SJSA1 (cell line): ENCODE results near the gene PTPRT. TPM values are rescaled to one million over a fixed set of nuclear protein-coding genes. Genes with fewer than 3 reads are reported as not detected.

Experiments
- DNase-seq, 2 experiments: peaks; one replicate each; pipeline ENCODE4 v3.0.0-alpha.2; 2015 to 2020; ENCODE audit warnings: low spot score in 2 of 2, low read depth in 1 of 2
- H3K27ac ChIP-seq: fragments of 250-450 bp; sonication (Bioruptor Pico); 2 replicates; pipeline ENCODE4 v1.5.1; 2020; ENCODE audit warnings: mild to moderate bottlenecking, moderate library complexity
- H3K27me3 ChIP-seq: fragments of 250-450 bp; sonication (Bioruptor Pico); replicated peaks from 2 replicates; pipeline ENCODE4 v1.5.1; 2020; ENCODE audit warnings: mild to moderate bottlenecking, moderate library complexity
- H3K36me3 ChIP-seq: fragments of 250-450 bp; sonication (Bioruptor Pico); 2 replicates; pipeline ENCODE4 v1.5.1; 2020; ENCODE audit warnings: mild to moderate bottlenecking
- H3K4me1 ChIP-seq: fragments of 250-450 bp; sonication (Bioruptor Pico); replicated peaks from 2 replicates; pipeline ENCODE4 v1.6.1; 2021; ENCODE audit warnings: mild to moderate bottlenecking
- H3K4me3 ChIP-seq: fragments of 250-450 bp; sonication (Bioruptor Pico); 2 replicates; pipeline ENCODE4 v1.5.1; 2020; ENCODE audit warnings: mild to moderate bottlenecking
- H3K9me3 ChIP-seq: fragments of 250-450 bp; sonication (Bioruptor Pico); replicated peaks from 2 replicates; pipeline ENCODE4 v1.5.1; 2020; ENCODE audit warnings: mild to moderate bottlenecking
- total RNA-seq: library from RNA; depleted of rRNA; stranded (reverse); fragments of >200 nt; shearing (Covaris generic); gene quantifications from 2 replicates; pipeline ENCODE4 v1.2.3, GENCODE V29; 2014

PTPRT gene
- total RNA-seq, 1 experiment from 2014 or later = not detected

- Histone ChIP-seq H3K36me3 (no peaks in the 10 kb centered on the region), H3K9me3 (no peaks in the 10 kb centered on the region; the same call in 1 of the 2 replicates), H3K4me3 (no peak overlapping the region), H3K4me1 (no peaks in the 10 kb centered on the region), H3K27ac (no peak overlapping the region), H3K27me3 (no peaks in the 10 kb centered on the region)
- DNase-seq = no peak
These were observed 759.8 kb downstream of the PTPRT start for GRCh38 chr20:42429761-42430458.

GRCh38 chr20:42419814-42420532 is 769.7 kb downstream of the PTPRT start:
- H3K27ac ChIP-seq = no peak overlapping the region
- H3K4me3 ChIP-seq = no peak overlapping the region

GRCh38 chr20:42406826-42407225 is 782.9 kb downstream of the PTPRT start:
- H3K36me3 ChIP-seq = no peaks in the 10 kb centered on the region
- no peak overlapping the region for H3K4me3 ChIP-seq
- no peaks in the 10 kb centered on the region for H3K27me3 ChIP-seq
- no peak overlapping the region for H3K27ac ChIP-seq
- no peak for DNase-seq
- no peaks in the 10 kb centered on the region for H3K9me3 ChIP-seq
- H3K4me1 ChIP-seq = no peaks in the 10 kb centered on the region

More at GRCh38 chr20:42419814-42420532, 769.7 kb downstream of the PTPRT start:
- H3K36me3 ChIP-seq = no peaks in the 10 kb centered on the region
- H3K27me3 ChIP-seq = no peaks in the 10 kb centered on the region
- H3K9me3 ChIP-seq = no peaks in the 10 kb centered on the region
- no peak for DNase-seq
- H3K4me1 ChIP-seq = no peaks in the 10 kb centered on the region

GRCh38 chr20:42402455-42402854 is 787.3 kb downstream of the PTPRT start:
- Histone ChIP-seq H3K36me3 (no peaks in the 10 kb centered on the region), H3K27ac (no peak overlapping the region), H3K4me3 (no peak overlapping the region), H3K4me1 (no peaks in the 10 kb centered on the region), H3K27me3 (no peaks in the 10 kb centered on the region), H3K9me3 (no peaks in the 10 kb centered on the region; the same call in 1 of the 2 replicates)
- no peak for DNase-seq

- Histone ChIP-seq H3K36me3 (no peaks in the 10 kb centered on the region), H3K9me3 (no peaks in the 10 kb centered on the region; the same call in 1 of the 2 replicates), H3K27ac (no peak overlapping the region), H3K4me3 (no peak overlapping the region), H3K27me3 (no peaks in the 10 kb centered on the region), H3K4me1 (no peaks in the 10 kb centered on the region)
- DNase-seq = no peak
These were observed 788.1 kb downstream of the PTPRT start for GRCh38 chr20:42401613-42402012.

GRCh38 chr20:42399802-42400201 is 789.9 kb downstream of the PTPRT start:
- no peak overlapping the region for H3K27ac ChIP-seq
- H3K4me3 ChIP-seq = no peak overlapping the region
- H3K27me3 ChIP-seq = no peaks in the 10 kb centered on the region
- no peaks in the 10 kb centered on the region; the same call in 1 of the 2 replicates for H3K9me3 ChIP-seq
- no peaks in the 10 kb centered on the region for H3K4me1 ChIP-seq
- DNase-seq = no peak
- no peaks in the 10 kb centered on the region for H3K36me3 ChIP-seq

GRCh38 chr20:42392442-42392841 is 797.3 kb downstream of the PTPRT start:
- Histone ChIP-seq H3K27me3 (no peaks in the 10 kb centered on the region), H3K4me1 (no peaks in the 10 kb centered on the region), H3K9me3 (no peaks in the 10 kb centered on the region)

GRCh38 chr20:42391807-42392206 is 797.9 kb downstream of the PTPRT start:
- H3K4me3 ChIP-seq = no peak overlapping the region
- no peaks in the 10 kb centered on the region for H3K4me1 ChIP-seq
- no peak for DNase-seq
- H3K27me3 ChIP-seq = no peaks in the 10 kb centered on the region
- no peak overlapping the region for H3K27ac ChIP-seq
- no peaks in the 10 kb centered on the region for H3K36me3 ChIP-seq
- no peaks in the 10 kb centered on the region for H3K9me3 ChIP-seq

More at GRCh38 chr20:42392442-42392841, 797.3 kb downstream of the PTPRT start:
- Histone ChIP-seq H3K27ac (no peak overlapping the region), H3K4me3 (no peak overlapping the region), H3K36me3 (no peaks in the 10 kb centered on the region)
- DNase-seq = no peak

- Histone ChIP-seq H3K9me3 (no peaks in the 10 kb centered on the region), H3K36me3 (no peaks in the 10 kb centered on the region), H3K27ac (no peak overlapping the region), H3K4me1 (no peaks in the 10 kb centered on the region), H3K27me3 (no peaks in the 10 kb centered on the region), H3K4me3 (no peak overlapping the region)
- no peak for DNase-seq
These were observed 809.4 kb downstream of the PTPRT start for GRCh38 chr20:42380287-42380686.

GRCh38 chr20:42379385-42379784 is 810.3 kb downstream of the PTPRT start:
- Histone ChIP-seq H3K36me3 (no peaks in the 10 kb centered on the region), H3K27ac (no peak overlapping the region), H3K4me3 (no peak overlapping the region), H3K4me1 (no peaks in the 10 kb centered on the region), H3K27me3 (no peaks in the 10 kb centered on the region), H3K9me3 (no peaks in the 10 kb centered on the region)
- DNase-seq = no peak

- Histone ChIP-seq H3K36me3 (no peaks in the 10 kb centered on the region), H3K27me3 (no peaks in the 10 kb centered on the region), H3K27ac (no peak overlapping the region), H3K9me3 (no peaks in the 10 kb centered on the region), H3K4me1 (no peaks in the 10 kb centered on the region), H3K4me3 (no peak overlapping the region)
- DNase-seq = no peak
These were observed 810.9 kb downstream of the PTPRT start for GRCh38 chr20:42378826-42379225.

GRCh38 chr20:42376131-42376530 is 813.6 kb downstream of the PTPRT start:
- DNase-seq = no peak
- H3K27ac ChIP-seq = no peak overlapping the region
- no peaks in the 10 kb centered on the region for H3K4me1 ChIP-seq
- H3K4me3 ChIP-seq = no peak overlapping the region
- no peaks in the 10 kb centered on the region for H3K36me3 ChIP-seq
- no peaks in the 10 kb centered on the region for H3K9me3 ChIP-seq
- no peaks in the 10 kb centered on the region for H3K27me3 ChIP-seq

- DNase-seq = no peak
- Histone ChIP-seq H3K9me3 (no peaks in the 10 kb centered on the region; the same call in 1 of the 2 replicates), H3K4me1 (no peaks in the 10 kb centered on the region), H3K27ac (no peak overlapping the region), H3K27me3 (no peaks in the 10 kb centered on the region), H3K36me3 (no peaks in the 10 kb centered on the region), H3K4me3 (no peak overlapping the region)
These were observed 816.7 kb downstream of the PTPRT start for GRCh38 chr20:42373049-42373448.

- no peak overlapping the region for H3K4me3 ChIP-seq
- no peak overlapping the region for H3K27ac ChIP-seq
- no peaks in the 10 kb centered on the region for H3K4me1 ChIP-seq
- H3K9me3 ChIP-seq = no peaks in the 10 kb centered on the region; the same call in 1 of the 2 replicates
- no peaks in the 10 kb centered on the region for H3K27me3 ChIP-seq
- H3K36me3 ChIP-seq = no peaks in the 10 kb centered on the region
- DNase-seq = no peak
These were observed 819.6 kb downstream of the PTPRT start for GRCh38 chr20:42370075-42370474.
